ENCODE data around the gene SMTNL1. TPM values are rescaled to one million over a fixed set of nuclear protein-coding genes. Genes with fewer than 3 reads are reported as not detected.

Gene SMTNL1
- total RNA-seq, 4 donors from 2014 or later, result not detected

- Histone ChIP-seq H3K27ac (no peak overlapping the region), H3K9me3 (no peaks in the 10 kb centered on the region), H3K4me1 (peaks cover 0 to 12% (median 2%) of the 10 kb centered on the region in 4 donors), H3K36me3 (no peaks in the 10 kb centered on the region), H3K27me3 (no peaks in the 10 kb centered on the region), H3K4me3 (no peak overlapping the region)
- TF ChIP-seq CTCF (IDR thresholded peaks at IDR 0.05) (no peak), POLR2A (IDR thresholded peaks at IDR 0.05) (no peak)
- no peak for DNase-seq
Measured at GRCh38 chr11:57502376-57502775, 35.0 kb upstream of the SMTNL1 start.

- DNase-seq, result no peak
- H3K27me3 ChIP-seq, result no peaks in the 10 kb centered on the region
- H3K4me1 ChIP-seq, result peaks cover 0 to 12% (median 2%) of the 10 kb centered on the region in 4 donors
- H3K4me3 ChIP-seq, result no peak overlapping the region
- TF ChIP-seq POLR2A (IDR thresholded peaks at IDR 0.05), result no peak
- no peak for TF ChIP-seq CTCF (IDR thresholded peaks at IDR 0.05)
- no peak overlapping the region for H3K27ac ChIP-seq
- no peaks in the 10 kb centered on the region for H3K36me3 ChIP-seq
- no peaks in the 10 kb centered on the region for H3K9me3 ChIP-seq
Measured at GRCh38 chr11:57502870-57503269, 34.5 kb upstream of the SMTNL1 start.

- no peak for DNase-seq
- Histone ChIP-seq H3K36me3 (no peaks in the 10 kb centered on the region), H3K4me3 (no peak overlapping the region), H3K9me3 (no peaks in the 10 kb centered on the region), H3K27ac (no peak overlapping the region), H3K4me1 (no peaks in the 10 kb centered on the region), H3K27me3 (no peaks in the 10 kb centered on the region)
- TF ChIP-seq POLR2A (IDR thresholded peaks at IDR 0.05), result no peak
- TF ChIP-seq CTCF (IDR thresholded peaks at IDR 0.05), result no peak
Measured at GRCh38 chr11:57504511-57504910, 32.9 kb upstream of the SMTNL1 start.

GRCh38 chr11:57506522-57506921, 30.9 kb upstream of the SMTNL1 start:
- H3K9me3 ChIP-seq, result no peaks in the 10 kb centered on the region
- H3K27me3 ChIP-seq, result no peaks in the 10 kb centered on the region
- H3K4me1 ChIP-seq, result no peaks in the 10 kb centered on the region
- no peak overlapping the region for H3K4me3 ChIP-seq
- no peak for DNase-seq
- no peak overlapping the region for H3K27ac ChIP-seq
- no peaks in the 10 kb centered on the region for H3K36me3 ChIP-seq
- no peak for TF ChIP-seq CTCF (IDR thresholded peaks at IDR 0.05)
- no peak for TF ChIP-seq POLR2A (IDR thresholded peaks at IDR 0.05)

- TF ChIP-seq POLR2A (IDR thresholded peaks at IDR 0.05) (no peak), CTCF (IDR thresholded peaks at IDR 0.05) (no peak)
- H3K27ac ChIP-seq, result no peak overlapping the region
- H3K36me3 ChIP-seq, result no peaks in the 10 kb centered on the region
- H3K27me3 ChIP-seq, result no peaks in the 10 kb centered on the region
- peaks cover 0 to under 1% (median 0%) of the 10 kb centered on the region in 4 donors for H3K4me1 ChIP-seq
- no peaks in the 10 kb centered on the region for H3K9me3 ChIP-seq
- no peak overlapping the region for H3K4me3 ChIP-seq
- DNase-seq, result no peak
Measured at GRCh38 chr11:57508341-57509170, 28.8 kb upstream of the SMTNL1 start.

Measured in Peyer's patch (tissue), 4 donors.